ENCODE results near the gene TBC1D9. TPM values are rescaled to one million over a fixed set of nuclear protein-coding genes. Genes with fewer than 3 reads are reported as not detected.

Gene TBC1D9
- total RNA-seq, 1 experiment from 2014 or later = 0.70 TPM

DNA sequence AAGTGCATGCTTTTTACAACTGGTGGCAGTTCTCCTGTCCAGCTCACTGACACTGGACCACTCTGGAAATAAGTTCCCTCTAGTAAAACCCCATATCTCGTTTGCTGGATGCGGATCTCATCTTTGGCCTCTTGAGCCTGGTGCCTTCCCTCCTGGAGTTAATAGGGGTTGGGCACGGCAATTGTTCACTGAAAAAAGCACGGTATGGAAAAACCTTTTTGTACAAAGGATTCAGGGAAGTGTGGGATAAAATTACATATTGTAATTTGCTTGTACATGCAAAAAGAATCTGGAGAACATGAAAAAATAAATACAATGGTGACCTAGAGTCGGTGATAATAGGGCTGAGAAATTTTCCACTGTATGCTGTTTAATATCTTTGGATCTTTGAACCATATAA, 30.6 kb downstream of the TBC1D9 start (continued):
- TF ChIP-seq, protein P1, sequence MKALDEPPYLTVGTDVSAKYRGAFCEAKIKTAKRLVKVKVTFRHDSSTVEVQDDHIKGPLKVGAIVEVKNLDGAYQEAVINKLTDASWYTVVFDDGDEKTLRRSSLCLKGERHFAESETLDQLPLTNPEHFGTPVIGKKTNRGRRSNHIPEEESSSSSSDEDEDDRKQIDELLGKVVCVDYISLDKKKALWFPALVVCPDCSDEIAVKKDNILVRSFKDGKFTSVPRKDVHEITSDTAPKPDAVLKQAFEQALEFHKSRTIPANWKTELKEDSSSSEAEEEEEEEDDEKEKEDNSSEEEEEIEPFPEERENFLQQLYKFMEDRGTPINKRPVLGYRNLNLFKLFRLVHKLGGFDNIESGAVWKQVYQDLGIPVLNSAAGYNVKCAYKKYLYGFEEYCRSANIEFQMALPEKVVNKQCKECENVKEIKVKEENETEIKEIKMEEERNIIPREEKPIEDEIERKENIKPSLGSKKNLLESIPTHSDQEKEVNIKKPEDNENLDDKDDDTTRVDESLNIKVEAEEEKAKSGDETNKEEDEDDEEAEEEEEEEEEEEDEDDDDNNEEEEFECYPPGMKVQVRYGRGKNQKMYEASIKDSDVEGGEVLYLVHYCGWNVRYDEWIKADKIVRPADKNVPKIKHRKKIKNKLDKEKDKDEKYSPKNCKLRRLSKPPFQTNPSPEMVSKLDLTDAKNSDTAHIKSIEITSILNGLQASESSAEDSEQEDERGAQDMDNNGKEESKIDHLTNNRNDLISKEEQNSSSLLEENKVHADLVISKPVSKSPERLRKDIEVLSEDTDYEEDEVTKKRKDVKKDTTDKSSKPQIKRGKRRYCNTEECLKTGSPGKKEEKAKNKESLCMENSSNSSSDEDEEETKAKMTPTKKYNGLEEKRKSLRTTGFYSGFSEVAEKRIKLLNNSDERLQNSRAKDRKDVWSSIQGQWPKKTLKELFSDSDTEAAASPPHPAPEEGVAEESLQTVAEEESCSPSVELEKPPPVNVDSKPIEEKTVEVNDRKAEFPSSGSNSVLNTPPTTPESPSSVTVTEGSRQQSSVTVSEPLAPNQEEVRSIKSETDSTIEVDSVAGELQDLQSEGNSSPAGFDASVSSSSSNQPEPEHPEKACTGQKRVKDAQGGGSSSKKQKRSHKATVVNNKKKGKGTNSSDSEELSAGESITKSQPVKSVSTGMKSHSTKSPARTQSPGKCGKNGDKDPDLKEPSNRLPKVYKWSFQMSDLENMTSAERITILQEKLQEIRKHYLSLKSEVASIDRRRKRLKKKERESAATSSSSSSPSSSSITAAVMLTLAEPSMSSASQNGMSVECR (CRISPR knock-in tag; IDR thresholded peaks at IDR 0.05; ENCODE audit: borderline replicate concordance) = no peak
- TF ChIP-seq ZNF317 (CRISPR knock-in tag; IDR thresholded peaks at IDR 0.05; ENCODE audit: borderline replicate concordance, low read depth) (no peak), SP1 (CRISPR knock-in tag; conservative IDR thresholded peaks at IDR 0.05) (no peak), ZNF138 (CRISPR knock-in tag; conservative IDR thresholded peaks at IDR 0.05) (no peak), ZBTB21 (CRISPR knock-in tag; IDR thresholded peaks at IDR 0.05; ENCODE audit: borderline replicate concordance) (no peak), FOXK1 (CRISPR knock-in tag; IDR thresholded peaks at IDR 0.05) (no peak)
- TF ChIP-seq, protein P2, sequence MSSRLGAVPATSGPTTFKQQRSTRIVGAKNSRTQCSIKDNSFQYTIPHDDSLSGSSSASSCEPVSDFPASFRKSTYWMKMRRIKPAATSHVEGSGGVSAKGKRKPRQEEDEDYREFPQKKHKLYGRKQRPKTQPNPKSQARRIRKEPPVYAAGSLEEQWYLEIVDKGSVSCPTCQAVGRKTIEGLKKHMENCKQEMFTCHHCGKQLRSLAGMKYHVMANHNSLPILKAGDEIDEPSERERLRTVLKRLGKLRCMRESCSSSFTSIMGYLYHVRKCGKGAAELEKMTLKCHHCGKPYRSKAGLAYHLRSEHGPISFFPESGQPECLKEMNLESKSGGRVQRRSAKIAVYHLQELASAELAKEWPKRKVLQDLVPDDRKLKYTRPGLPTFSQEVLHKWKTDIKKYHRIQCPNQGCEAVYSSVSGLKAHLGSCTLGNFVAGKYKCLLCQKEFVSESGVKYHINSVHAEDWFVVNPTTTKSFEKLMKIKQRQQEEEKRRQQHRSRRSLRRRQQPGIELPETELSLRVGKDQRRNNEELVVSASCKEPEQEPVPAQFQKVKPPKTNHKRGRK (CRISPR knock-in tag; IDR thresholded peaks at IDR 0.05; ENCODE audit: borderline replicate concordance) = no peak
- TF ChIP-seq, protein P3, sequence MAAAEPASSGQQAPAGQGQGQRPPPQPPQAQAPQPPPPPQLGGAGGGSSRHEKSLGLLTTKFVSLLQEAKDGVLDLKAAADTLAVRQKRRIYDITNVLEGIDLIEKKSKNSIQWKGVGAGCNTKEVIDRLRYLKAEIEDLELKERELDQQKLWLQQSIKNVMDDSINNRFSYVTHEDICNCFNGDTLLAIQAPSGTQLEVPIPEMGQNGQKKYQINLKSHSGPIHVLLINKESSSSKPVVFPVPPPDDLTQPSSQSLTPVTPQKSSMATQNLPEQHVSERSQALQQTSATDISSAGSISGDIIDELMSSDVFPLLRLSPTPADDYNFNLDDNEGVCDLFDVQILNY (CRISPR knock-in tag; IDR thresholded peaks at IDR 0.05) = no peak
- TF ChIP-seq, protein P4, sequence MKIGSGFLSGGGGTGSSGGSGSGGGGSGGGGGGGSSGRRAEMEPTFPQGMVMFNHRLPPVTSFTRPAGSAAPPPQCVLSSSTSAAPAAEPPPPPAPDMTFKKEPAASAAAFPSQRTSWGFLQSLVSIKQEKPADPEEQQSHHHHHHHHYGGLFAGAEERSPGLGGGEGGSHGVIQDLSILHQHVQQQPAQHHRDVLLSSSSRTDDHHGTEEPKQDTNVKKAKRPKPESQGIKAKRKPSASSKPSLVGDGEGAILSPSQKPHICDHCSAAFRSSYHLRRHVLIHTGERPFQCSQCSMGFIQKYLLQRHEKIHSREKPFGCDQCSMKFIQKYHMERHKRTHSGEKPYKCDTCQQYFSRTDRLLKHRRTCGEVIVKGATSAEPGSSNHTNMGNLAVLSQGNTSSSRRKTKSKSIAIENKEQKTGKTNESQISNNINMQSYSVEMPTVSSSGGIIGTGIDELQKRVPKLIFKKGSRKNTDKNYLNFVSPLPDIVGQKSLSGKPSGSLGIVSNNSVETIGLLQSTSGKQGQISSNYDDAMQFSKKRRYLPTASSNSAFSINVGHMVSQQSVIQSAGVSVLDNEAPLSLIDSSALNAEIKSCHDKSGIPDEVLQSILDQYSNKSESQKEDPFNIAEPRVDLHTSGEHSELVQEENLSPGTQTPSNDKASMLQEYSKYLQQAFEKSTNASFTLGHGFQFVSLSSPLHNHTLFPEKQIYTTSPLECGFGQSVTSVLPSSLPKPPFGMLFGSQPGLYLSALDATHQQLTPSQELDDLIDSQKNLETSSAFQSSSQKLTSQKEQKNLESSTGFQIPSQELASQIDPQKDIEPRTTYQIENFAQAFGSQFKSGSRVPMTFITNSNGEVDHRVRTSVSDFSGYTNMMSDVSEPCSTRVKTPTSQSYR (CRISPR knock-in tag; IDR thresholded peaks at IDR 0.05) = no peak
- TF ChIP-seq, protein P5, sequence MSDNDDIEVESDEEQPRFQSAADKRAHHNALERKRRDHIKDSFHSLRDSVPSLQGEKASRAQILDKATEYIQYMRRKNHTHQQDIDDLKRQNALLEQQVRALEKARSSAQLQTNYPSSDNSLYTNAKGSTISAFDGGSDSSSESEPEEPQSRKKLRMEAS (CRISPR knock-in tag; IDR thresholded peaks at IDR 0.05) = no peak

DNA sequence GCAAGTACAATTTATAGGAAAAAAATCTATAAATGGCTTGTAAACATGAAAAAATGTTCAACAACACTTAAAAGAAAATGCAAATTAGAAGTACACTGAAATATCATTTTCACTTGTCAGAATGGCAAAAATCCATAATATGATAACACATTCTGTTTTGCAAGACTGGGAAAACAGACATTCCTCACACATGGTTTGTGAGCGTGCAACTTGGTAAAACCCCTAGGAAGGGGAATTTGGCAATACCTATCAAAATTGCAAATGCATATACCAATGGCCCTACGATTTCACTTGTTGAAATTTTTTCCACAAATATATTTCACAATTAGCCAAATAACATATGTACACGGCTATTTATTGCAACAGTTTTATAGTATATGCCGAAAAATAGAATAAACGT, 31.4 kb downstream of the TBC1D9 start:
- H3K27ac Mint-ChIP-seq = no peak overlapping the region
- DNase-seq (ENCODE audit: low spot score) (no peak), ATAC-seq (no peak)
- no peaks in the 10 kb centered on the region for H3K36me3 Mint-ChIP-seq
- no peak for TF ChIP-seq ZNF396 (CRISPR knock-in tag; IDR thresholded peaks at IDR 0.05; ENCODE audit: borderline replicate concordance)
- no peak for TF ChIP-seq SP1 (CRISPR knock-in tag; conservative IDR thresholded peaks at IDR 0.05)
- TF ChIP-seq, protein P3 (CRISPR knock-in tag; IDR thresholded peaks at IDR 0.05) = no peak
- TF ChIP-seq ELF4 (CRISPR knock-in tag; IDR thresholded peaks at IDR 0.05; ENCODE audit: low read depth) = no peak
- TF ChIP-seq, protein P5 (CRISPR knock-in tag; IDR thresholded peaks at IDR 0.05) = no peak
- TF ChIP-seq, protein P6, sequence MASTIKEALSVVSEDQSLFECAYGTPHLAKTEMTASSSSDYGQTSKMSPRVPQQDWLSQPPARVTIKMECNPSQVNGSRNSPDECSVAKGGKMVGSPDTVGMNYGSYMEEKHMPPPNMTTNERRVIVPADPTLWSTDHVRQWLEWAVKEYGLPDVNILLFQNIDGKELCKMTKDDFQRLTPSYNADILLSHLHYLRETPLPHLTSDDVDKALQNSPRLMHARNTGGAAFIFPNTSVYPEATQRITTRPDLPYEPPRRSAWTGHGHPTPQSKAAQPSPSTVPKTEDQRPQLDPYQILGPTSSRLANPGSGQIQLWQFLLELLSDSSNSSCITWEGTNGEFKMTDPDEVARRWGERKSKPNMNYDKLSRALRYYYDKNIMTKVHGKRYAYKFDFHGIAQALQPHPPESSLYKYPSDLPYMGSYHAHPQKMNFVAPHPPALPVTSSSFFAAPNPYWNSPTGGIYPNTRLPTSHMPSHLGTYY (CRISPR knock-in tag; IDR thresholded peaks at IDR 0.05) = no peak
- TF ChIP-seq OVOL2 (CRISPR knock-in tag; IDR thresholded peaks at IDR 0.05; ENCODE audit: borderline replicate concordance) = no peak
- TF ChIP-seq SOX15 (CRISPR knock-in tag; IDR thresholded peaks at IDR 0.05) = no peak
- no peak for TF ChIP-seq NR3C1 (CRISPR knock-in tag; conservative IDR thresholded peaks at IDR 0.05; ENCODE audit: low read depth)
- peaks cover 5% of the 10 kb centered on the region; the same call in 1 of the 2 replicates for H3K4me1 Mint-ChIP-seq
- no peak overlapping the region for H3K4me3 Mint-ChIP-seq
- ChIA-PET CTCF (no interaction called here), POLR2A (no interaction called here)
- H3K27me3 Mint-ChIP-seq (ENCODE audit: low read depth) = no peaks in the 10 kb centered on the region
- no peaks in the 10 kb centered on the region for H3K9me3 Mint-ChIP-seq

Data from WTC11 (cell line).